Astrocyte (in vitro differentiated cells and primary cell): ENCODE data around the gene ATP10A. TPM values are rescaled to one million over a fixed set of nuclear protein-coding genes. Genes with fewer than 3 reads are reported as not detected.

Source experiments
- DNase-seq: peaks from one replicate; pipeline ENCODE4 v3.0.0-alpha.2; 2010; ENCODE audit warnings: low read depth
- FAIRE-seq: peaks from 2 replicates; lab custom pipeline; 2011; peaks lifted over from hg19 to GRCh38; lab: Jason Lieb, UNC
- H2AFZ ChIP-seq: 2 replicates; pipeline ENCODE4 v1.6.0; 2012; ENCODE audit warnings: low read depth, low read length, inconsistent platforms
- H3K27ac ChIP-seq: 2 replicates; pipeline ENCODE4 v1.5.1; 2011; ENCODE audit warnings: low read depth, low read length, inconsistent platforms
- H3K27me3 ChIP-seq: 2 replicates; pipeline ENCODE4 v1.6.0; 2011; ENCODE audit warnings: low read length, inconsistent platforms; ENCODE audit not compliant: insufficient read depth
- H3K36me3 ChIP-seq: 2 replicates; pipeline ENCODE4 v1.5.1; 2011; ENCODE audit warnings: low read length, inconsistent platforms; ENCODE audit not compliant: insufficient read depth
- H3K4me1 ChIP-seq: 2 replicates; pipeline ENCODE4 v1.5.1; 2011; ENCODE audit warnings: low read length, inconsistent platforms; ENCODE audit not compliant: insufficient read depth
- H3K4me2 ChIP-seq: 2 replicates; pipeline ENCODE4 v1.6.0; 2012; ENCODE audit warnings: low read length, inconsistent platforms
- H3K4me3 ChIP-seq: 2 replicates; pipeline ENCODE4 v1.5.1; 2011; ENCODE audit warnings: low read depth, mild to moderate bottlenecking, low read length, inconsistent platforms; ENCODE audit not compliant: insufficient read depth
- H3K79me2 ChIP-seq: 2 replicates; pipeline ENCODE4 v1.6.0; 2012; ENCODE audit warnings: mild to moderate bottlenecking, low read length, inconsistent platforms; ENCODE audit not compliant: insufficient read depth
- H3K9ac ChIP-seq: 2 replicates; pipeline ENCODE4 v1.6.0; 2012; ENCODE audit warnings: mild to moderate bottlenecking, low read length, inconsistent platforms
- H3K9me3 ChIP-seq: 2 replicates; pipeline ENCODE4 v1.5.1; 2012; ENCODE audit warnings: low read depth, mild to moderate bottlenecking, low read length, inconsistent platforms; ENCODE audit not compliant: insufficient read depth
- H4K20me1 ChIP-seq: 2 replicates; pipeline ENCODE4 v1.6.0; 2012; ENCODE audit warnings: low read length, inconsistent platforms; ENCODE audit not compliant: insufficient read depth
- H3K27ac Mint-ChIP-seq: one replicate; pipeline ENCODE4 v1.8.0; 2021; ENCODE audit warnings: mild to moderate bottlenecking, mixed read lengths; ENCODE audit not compliant: unreplicated experiment
- H3K27me3 Mint-ChIP-seq: one replicate; pipeline ENCODE4 v1.8.0; 2021; ENCODE audit warnings: low read depth, mixed read lengths; ENCODE audit not compliant: unreplicated experiment
- H3K36me3 Mint-ChIP-seq: one replicate; pipeline ENCODE4 v1.8.0; 2021; ENCODE audit warnings: low read depth, mixed read lengths; ENCODE audit not compliant: unreplicated experiment
- H3K4me1 Mint-ChIP-seq: one replicate; pipeline ENCODE4 v1.8.0; 2021; ENCODE audit warnings: low read depth, mixed read lengths; ENCODE audit not compliant: unreplicated experiment
- H3K4me3 Mint-ChIP-seq: one replicate; pipeline ENCODE4 v1.8.0; 2021; ENCODE audit warnings: mild to moderate bottlenecking, moderate library complexity, mixed read lengths; ENCODE audit not compliant: unreplicated experiment
- H3K9me3 Mint-ChIP-seq: one replicate; pipeline ENCODE4 v1.8.0; 2021; ENCODE audit warnings: mild to moderate bottlenecking, mixed read lengths; ENCODE audit not compliant: unreplicated experiment
- CTCF ChIP-seq: IDR thresholded peaks from 2 replicates; pipeline ENCODE4 v1.5.1; 2011; ENCODE audit warnings: low read depth, mild to moderate bottlenecking, inconsistent platforms, low read length, moderate library complexity; ENCODE audit not compliant: insufficient read depth
- EZH2 ChIP-seq: IDR thresholded peaks from 2 replicates; pipeline ENCODE4 v1.6.1; 2012; ENCODE audit warnings: mild to moderate bottlenecking, low read length, inconsistent platforms; ENCODE audit not compliant: insufficient read depth
- total RNA-seq: library from RNA; stranded (reverse); gene quantifications from 2 replicates; pipeline ENCODE4 v1.2.1, GENCODE V29; 2021

ATP10A gene
- total RNA-seq, 1 donor from 2014 or later, result 21.1 TPM

- H3K27me3 Mint-ChIP-seq, result peaks cover 16% of the 10 kb centered on the region
- Histone ChIP-seq H3K9me3 (no peaks in the 10 kb centered on the region), H3K4me3 (no peak overlapping the region), H3K36me3 (peaks cover 3% of the 10 kb centered on the region), H3K4me1 (no peaks in the 10 kb centered on the region), H3K9ac (no peak overlapping the region), H3K27me3 (no peaks in the 10 kb centered on the region), H3K79me2 (no peaks in the 10 kb centered on the region), H2AFZ (no peak overlapping the region), H3K27ac (no peak overlapping the region), H3K4me2 (no peak overlapping the region), H4K20me1 (no peaks in the 10 kb centered on the region)
- DNase-seq (no peak), FAIRE-seq (no peak)
- H3K4me3 Mint-ChIP-seq, result no peak overlapping the region
- no peak for TF ChIP-seq CTCF
- TF ChIP-seq EZH2, result no peak
- peaks cover 25% of the 10 kb centered on the region for H3K36me3 Mint-ChIP-seq
- H3K9me3 Mint-ChIP-seq, result peaks cover 3% of the 10 kb centered on the region
- H3K4me1 Mint-ChIP-seq, result no peaks in the 10 kb centered on the region
- H3K27ac Mint-ChIP-seq, result no peak overlapping the region
These were observed 155.3 kb downstream of the ATP10A start for GRCh38 chr15:25707656-25708365.

GRCh38 chr15:25706176-25706955, 156.8 kb downstream of the ATP10A start:
- H3K27me3 Mint-ChIP-seq, result peaks cover 11% of the 10 kb centered on the region
- TF ChIP-seq EZH2 (no peak), CTCF (no peak)
- no peak overlapping the region for H2AFZ ChIP-seq
- peaks cover 4% of the 10 kb centered on the region for H3K4me1 ChIP-seq
- no peak for FAIRE-seq
- peaks cover 17% of the 10 kb centered on the region for H3K36me3 Mint-ChIP-seq
- H4K20me1 ChIP-seq, result no peaks in the 10 kb centered on the region
- no peaks in the 10 kb centered on the region for H3K79me2 ChIP-seq
- no peak overlapping the region for H3K9ac ChIP-seq
- H3K27me3 ChIP-seq, result no peaks in the 10 kb centered on the region
- no peak overlapping the region for H3K27ac Mint-ChIP-seq
- no peaks in the 10 kb centered on the region for H3K9me3 ChIP-seq
- no peak overlapping the region for H3K4me3 ChIP-seq
- no peak overlapping the region for H3K27ac ChIP-seq
- no peak overlapping the region for H3K4me2 ChIP-seq
- H3K9me3 Mint-ChIP-seq, result no peaks in the 10 kb centered on the region
- H3K36me3 ChIP-seq, result no peaks in the 10 kb centered on the region
- no peak for DNase-seq
- H3K4me3 Mint-ChIP-seq, result no peak overlapping the region
- H3K4me1 Mint-ChIP-seq, result peaks cover 2% of the 10 kb centered on the region
